HG03108 (cell line): Measurements from ENCODE around the gene SFXN1.
A peak's percentile ranks its signal among the peaks of the same experiment; 100 is the strongest.
"Not testable (repeated sequence)": the region's sequence is repeated elsewhere in the genome, so short reads cannot be mapped to it uniquely, and the experiment has no call there.

ENCODE experiments used
- ATAC-seq: cut with Tn5 transposase; IDR thresholded peaks from one replicate; pipeline ENCODE4 v1.9.1; 2021; ENCODE audit warnings: moderate library complexity; ENCODE audit not compliant: unreplicated experiment

Gene SFXN1, protein sequence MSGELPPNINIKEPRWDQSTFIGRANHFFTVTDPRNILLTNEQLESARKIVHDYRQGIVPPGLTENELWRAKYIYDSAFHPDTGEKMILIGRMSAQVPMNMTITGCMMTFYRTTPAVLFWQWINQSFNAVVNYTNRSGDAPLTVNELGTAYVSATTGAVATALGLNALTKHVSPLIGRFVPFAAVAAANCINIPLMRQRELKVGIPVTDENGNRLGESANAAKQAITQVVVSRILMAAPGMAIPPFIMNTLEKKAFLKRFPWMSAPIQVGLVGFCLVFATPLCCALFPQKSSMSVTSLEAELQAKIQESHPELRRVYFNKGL

GRCh38 chr5:175478384-175479124, at the start of gene SFXN1:
SFXN1 (plus strand) TSS chr5:175478560; CDS start chr5:175492104, 13,544 bp downstream.
- ATAC-seq, result peak; percentile 87

DNA sequence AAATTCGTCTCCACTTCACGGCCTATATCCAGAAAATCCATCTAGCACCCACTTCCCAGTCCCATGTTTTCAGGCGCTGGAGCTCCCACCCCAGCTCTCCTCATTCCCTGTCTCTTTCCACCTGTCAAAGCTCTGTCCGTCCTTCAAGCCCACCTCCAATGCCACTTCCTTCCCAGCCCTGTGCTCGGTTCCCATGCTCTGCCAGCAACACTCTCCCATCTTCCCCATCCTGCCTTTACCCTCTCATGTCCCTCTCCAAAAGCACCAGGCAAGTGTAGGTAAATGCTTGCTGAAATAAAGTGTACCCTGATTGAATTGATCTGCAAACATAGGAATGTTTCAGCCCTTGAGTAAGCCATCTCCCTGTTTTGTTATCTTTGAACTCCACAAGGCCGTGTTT, 43.6 kb upstream of the SFXN1 start:
- ATAC-seq, result no peak

DNA sequence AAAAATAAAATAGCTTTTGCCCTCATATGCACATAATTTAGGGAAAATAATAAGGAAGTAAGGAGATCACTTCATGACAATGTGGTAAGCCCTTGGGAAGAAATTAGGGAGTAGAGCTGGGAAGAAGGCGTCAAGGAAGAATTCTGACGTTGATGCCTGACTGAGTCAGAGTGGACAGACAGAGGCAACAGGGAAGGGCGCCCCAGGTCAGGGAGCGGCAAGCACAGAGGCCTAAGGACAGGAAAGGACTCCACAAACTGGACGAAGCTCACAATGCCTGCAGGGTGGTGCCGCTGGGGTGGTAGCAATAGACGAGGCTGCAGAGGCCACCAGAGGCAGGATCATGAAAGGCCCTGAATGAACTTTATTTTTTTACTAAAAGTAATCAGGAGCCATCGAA, 42.0 kb upstream of the SFXN1 start:
- no peak for ATAC-seq

GRCh38 chr5:175438234-175438857, 40.0 kb upstream of the SFXN1 start:
- no peak for ATAC-seq

GRCh38 chr5:175443514-175444059, 34.8 kb upstream of the SFXN1 start:
- ATAC-seq, result no peak

DNA sequence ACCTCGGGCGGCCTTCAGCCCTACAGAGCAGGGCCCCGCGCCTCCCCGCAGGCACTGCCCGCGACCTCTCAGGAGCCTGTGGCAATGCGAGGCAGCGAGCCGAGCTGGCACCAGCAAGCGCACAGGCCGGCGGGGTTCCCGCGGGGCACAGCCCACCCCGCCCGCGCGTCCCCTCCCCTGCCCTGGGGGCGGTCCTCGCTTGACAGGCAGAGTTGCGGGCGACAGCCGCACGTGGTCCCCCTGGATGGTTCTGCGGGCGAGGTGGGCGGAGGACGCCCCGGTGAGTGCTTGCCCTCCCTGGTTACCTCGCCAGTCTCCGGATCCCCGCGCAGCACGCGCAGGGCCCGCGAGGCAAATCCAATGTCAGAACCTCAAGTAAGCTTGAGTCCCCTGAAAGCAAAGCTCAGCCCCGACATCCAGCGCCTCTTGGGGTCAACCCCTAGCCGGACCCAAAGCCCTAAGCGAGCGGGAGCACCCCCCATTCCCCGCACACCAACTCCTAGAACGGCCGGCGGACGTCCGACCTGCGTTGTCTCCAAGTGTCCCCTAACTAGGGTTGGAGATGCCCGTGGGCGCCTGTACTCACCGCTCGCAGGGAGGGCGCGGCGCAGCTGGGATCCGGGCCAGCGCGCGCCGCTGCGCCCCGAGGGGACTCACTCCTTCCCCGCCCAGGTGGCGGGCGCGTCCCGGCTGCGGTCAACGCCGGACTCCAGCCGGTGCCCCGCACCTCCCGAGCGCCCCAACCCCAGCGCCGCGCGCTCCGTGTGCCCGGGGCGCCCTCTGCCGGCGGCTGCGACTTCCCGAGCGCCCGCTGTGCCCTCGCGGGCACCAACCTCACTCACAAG, 34.1 kb upstream of the SFXN1 start, which contains the start of gene DRD1:
TSS of gene DRD1 (minus strand) at position 123 of the 845 bp plus-strand sequence. CDS start 1,083 bp downstream, outside the sequence.
- no peak for ATAC-seq

GRCh38 chr5:175444905-175445456, 33.4 kb upstream of the SFXN1 start:
- no peak for ATAC-seq

DNA sequence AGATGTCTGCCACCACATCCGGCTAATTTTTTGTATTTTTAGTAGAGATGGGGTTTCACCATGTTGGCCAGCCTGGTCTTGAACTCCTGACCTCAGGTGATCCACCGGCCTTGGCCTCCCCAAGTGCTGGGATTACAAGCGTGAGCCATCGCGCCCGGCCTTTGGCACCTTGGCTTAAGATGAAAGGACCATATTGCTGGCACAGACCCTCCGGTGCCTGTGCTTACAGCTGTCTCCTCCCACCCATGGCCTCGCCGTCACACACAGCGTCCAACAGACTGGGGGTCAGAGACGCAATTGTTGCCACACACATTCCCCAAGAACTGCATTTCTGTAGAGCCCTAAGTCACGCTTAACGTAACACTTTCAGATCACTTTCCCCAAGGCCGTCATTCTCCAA, 32.0 kb upstream of the SFXN1 start:
- not testable (repeated sequence) for ATAC-seq

DNA sequence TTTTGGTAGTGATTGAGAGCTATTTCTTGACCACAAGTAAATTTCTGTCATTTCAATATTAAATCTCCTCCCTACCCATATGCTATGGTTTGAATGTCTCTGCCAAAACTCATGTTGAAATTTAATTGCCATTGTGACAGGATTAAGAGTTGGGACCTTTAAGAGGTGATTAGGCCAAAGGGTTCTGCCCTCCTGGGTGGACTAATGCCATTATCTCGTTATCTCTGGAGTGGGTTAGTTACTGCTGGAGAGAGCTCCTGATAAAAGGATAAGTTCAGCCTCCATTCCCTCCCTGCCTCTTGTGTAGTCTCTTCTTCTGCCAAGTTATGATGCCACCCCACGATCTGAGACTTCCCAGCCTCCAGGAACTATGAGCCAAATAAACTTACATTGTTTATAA, 30.8 kb upstream of the SFXN1 start:
- ATAC-seq, result no peak

DNA sequence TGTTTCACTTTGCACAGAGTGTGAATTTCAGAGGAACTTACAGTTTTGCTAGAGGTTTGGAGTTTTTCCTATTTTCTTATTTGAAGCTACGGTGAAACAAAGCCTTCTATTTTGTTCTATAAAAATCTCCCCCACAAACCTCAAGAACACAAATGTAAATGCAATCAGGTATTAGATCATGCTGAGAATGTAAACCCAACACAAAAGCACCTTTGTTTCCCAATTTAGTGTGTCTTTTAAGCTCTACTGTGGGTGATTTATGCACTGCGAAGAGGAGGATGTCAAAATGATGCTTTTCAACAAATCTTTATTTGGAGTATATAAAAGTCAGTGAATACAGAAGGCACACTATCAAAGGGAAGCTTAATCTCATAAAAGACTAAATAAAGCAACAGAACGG, 30.1 kb upstream of the SFXN1 start:
- no peak for ATAC-seq

DNA sequence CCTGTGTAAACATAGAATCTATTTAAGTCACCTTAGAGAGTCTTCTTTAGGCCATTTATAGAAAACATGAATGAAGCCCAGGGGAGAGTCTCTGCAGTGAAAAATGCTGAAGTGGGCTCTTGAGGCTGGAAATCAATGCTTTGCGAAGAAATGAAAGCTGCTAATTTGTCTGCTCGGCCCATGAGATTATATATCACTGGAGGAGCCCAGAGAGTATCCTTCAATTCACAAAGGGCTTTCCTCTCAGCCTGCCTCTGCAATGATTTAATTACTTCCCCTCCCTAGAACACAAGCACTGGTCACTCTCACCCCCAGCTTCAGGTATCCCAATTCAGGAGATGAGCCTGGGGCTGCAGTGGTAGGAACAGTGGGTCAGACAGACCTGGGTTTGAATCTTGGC, 26.2 kb upstream of the SFXN1 start:
- no peak for ATAC-seq

DNA sequence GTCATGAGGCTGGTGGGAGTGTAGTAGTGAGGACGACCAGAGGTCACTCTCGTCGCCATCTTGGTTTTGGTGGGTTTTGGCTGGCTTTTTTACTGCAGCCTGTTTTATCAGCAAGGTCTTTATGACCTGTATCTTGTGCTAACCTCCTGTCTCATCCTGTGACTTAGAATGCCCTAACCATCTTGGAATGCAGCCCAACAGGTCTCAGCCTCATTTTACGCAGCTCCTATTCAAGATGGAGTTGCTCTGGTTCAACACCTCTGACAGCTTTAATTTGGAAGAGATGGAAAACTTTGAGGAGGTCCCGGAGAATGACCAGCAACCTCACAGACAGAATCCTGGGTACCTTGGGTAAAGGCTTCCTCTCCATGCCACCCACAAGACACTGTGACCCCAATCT, 24.0 kb upstream of the SFXN1 start:
- ATAC-seq, result not testable (repeated sequence)

GRCh38 chr5:175456105-175456742, 22.1 kb upstream of the SFXN1 start:
- no peak for ATAC-seq

- ATAC-seq, result peak; percentile 83
Observed at GRCh38 chr5:175457466-175457865, 20.9 kb upstream of the SFXN1 start.

DNA sequence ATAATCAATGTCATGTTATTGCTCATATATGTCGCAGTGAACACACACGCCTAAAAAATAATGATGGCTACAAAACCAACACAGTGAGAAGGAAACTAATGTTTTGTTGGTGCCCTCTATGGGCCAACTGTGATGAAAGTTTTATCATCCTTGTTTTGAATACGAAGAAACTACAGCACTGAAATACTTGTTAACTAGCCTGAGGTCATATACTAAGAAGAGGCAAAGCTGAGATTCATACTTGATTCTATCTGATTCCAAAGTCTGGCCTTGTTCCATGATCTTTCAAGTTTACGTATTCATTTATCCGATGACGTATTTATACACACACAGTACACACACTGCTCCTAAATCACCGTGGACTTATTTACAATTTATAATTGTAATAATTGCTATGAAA, 18.2 kb upstream of the SFXN1 start:
- ATAC-seq, result no peak

DNA sequence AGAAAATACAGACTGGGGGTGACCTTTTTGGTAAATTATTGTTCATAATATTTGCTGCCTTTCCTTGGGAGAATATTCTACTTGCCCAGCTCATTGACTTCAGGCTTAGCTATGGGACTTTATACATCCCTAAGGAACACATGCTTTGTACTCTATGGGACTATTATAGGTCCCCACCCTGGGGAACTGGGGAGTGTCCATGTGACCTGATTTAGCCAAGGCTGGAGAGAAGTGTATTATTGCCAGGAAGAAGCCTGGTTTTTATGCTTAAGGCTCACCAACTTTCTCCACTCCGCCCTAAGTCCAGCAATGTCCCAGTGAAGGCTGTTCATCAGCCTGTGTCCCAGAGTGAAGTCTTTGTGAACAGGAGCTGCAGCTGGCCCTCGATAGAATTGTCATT, 17.8 kb upstream of the SFXN1 start:
- no peak for ATAC-seq

GRCh38 chr5:175461370-175461769, 17.0 kb upstream of the SFXN1 start:
- ATAC-seq, result no peak

GRCh38 chr5:175463641-175464040, 14.7 kb upstream of the SFXN1 start:
- no peak for ATAC-seq

- ATAC-seq, result peak; percentile 95
Observed at GRCh38 chr5:175464074-175464941, 14.1 kb upstream of the SFXN1 start.
